Measurements from ENCODE around the gene AAMDC.
"Not testable (repeated sequence)": the region's sequence is repeated elsewhere in the genome, so short reads cannot be mapped to it uniquely, and the experiment has no call there.

The AAMDC gene

DNA sequence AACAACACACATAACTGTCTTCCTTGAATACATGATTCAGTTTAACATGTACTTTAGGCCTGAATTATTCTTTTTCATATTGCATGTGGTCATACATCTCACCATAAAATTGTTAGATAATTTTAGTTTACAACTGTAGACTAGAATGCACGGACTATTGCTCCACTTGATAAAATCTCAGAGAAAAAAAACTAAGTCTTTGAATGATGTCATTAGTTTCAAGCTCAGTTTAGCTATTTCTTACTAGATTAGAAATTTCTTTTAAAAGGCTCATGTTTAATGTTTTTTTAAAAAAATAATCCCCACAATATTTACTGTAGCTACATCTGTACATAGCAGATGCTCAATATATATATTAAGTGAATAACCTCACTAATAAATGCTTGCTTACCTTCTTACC, 5.5 kb upstream of the AAMDC start:
- DNase-seq: no peak
- H3K27ac ChIP-seq (ENCODE audit: insufficient read depth, low read length, poor library complexity, severe bottlenecking): no peak overlapping the region
- peaks cover 10% of the 10 kb centered on the region for H3K4me1 ChIP-seq (ENCODE audit: control insufficient read depth, insufficient read depth, low read length, poor library complexity, severe bottlenecking)
- H3K4me3 ChIP-seq (ENCODE audit: insufficient read depth, low read depth, low read length, poor library complexity, severe bottlenecking): no peak overlapping the region
- no peaks in the 10 kb centered on the region for H3K27me3 ChIP-seq (replicated peaks; ENCODE audit: control insufficient read depth, insufficient read depth, low read length, poor library complexity, severe bottlenecking)
- no peaks in the 10 kb centered on the region for H3K36me3 ChIP-seq (ENCODE audit: control insufficient read depth, insufficient read depth, low read length)
- no peaks in the 10 kb centered on the region for H3K9me3 ChIP-seq (ENCODE audit: control insufficient read depth, low read length)

DNA sequence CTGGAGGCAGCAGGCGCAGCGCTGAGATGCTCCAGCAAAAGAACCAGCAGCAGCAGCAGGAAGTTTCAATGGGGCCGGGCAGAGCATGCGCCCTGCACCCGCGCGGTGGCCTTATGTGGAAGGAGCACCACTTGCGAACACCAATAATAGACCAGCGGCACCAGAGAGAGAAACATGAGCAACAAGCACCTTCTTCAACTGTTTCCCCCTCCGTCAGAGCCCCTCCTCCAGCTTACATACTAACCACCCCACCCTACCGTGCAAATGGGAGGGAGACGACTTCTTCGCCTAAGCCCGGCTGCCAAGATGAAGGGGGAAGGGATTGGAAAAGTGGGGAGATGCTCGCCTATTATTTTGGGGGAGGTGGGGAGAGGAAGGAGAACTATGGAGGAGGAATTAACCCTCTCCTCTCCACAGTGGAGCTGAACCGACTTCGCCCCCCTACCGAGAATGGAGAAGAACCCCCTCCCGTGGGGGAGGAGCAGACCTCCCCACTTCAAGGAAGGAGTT, 1.5 kb upstream of the AAMDC start:
- Histone ChIP-seq H3K9me3 (ENCODE audit: control insufficient read depth, low read length) (no peaks in the 10 kb centered on the region), H3K4me3 (ENCODE audit: insufficient read depth, low read depth, low read length, poor library complexity, severe bottlenecking) (peak overlapping the region; percentile 99), H3K4me1 (ENCODE audit: control insufficient read depth, insufficient read depth, low read length, poor library complexity, severe bottlenecking) (peaks cover 10% of the 10 kb centered on the region), H3K36me3 (ENCODE audit: control insufficient read depth, insufficient read depth, low read length) (no peaks in the 10 kb centered on the region), H3K27me3 (replicated peaks; ENCODE audit: control insufficient read depth, insufficient read depth, low read length, poor library complexity, severe bottlenecking) (no peaks in the 10 kb centered on the region), H3K27ac (ENCODE audit: insufficient read depth, low read length, poor library complexity, severe bottlenecking) (peak overlapping the region; percentile 88)
- DNase-seq: peak; percentile 66 to 77 (median 73)

GRCh38 chr11:77819921-77820564, 901 bp upstream of the AAMDC start:
- Histone ChIP-seq H3K4me1 (ENCODE audit: control insufficient read depth, insufficient read depth, low read length, poor library complexity, severe bottlenecking) (peaks cover 10% of the 10 kb centered on the region), H3K9me3 (ENCODE audit: control insufficient read depth, low read length) (no peaks in the 10 kb centered on the region), H3K27ac (ENCODE audit: insufficient read depth, low read length, poor library complexity, severe bottlenecking) (peak overlapping the region; percentile 88), H3K4me3 (ENCODE audit: insufficient read depth, low read depth, low read length, poor library complexity, severe bottlenecking) (peak overlapping the region; percentile 99), H3K36me3 (ENCODE audit: control insufficient read depth, insufficient read depth, low read length) (no peaks in the 10 kb centered on the region), H3K27me3 (replicated peaks; ENCODE audit: control insufficient read depth, insufficient read depth, low read length, poor library complexity, severe bottlenecking) (no peaks in the 10 kb centered on the region)
- peak; percentile 3 to 28 (median 26) for DNase-seq

GRCh38 chr11:77821349-77821851, 456 bp downstream of the AAMDC start:
- no peaks in the 10 kb centered on the region for H3K9me3 ChIP-seq (ENCODE audit: control insufficient read depth, low read length)
- peaks cover 10% of the 10 kb centered on the region for H3K4me1 ChIP-seq (ENCODE audit: control insufficient read depth, insufficient read depth, low read length, poor library complexity, severe bottlenecking)
- no peaks in the 10 kb centered on the region for H3K36me3 ChIP-seq (ENCODE audit: control insufficient read depth, insufficient read depth, low read length)
- DNase-seq: no peak
- peak overlapping the region; percentile 99 for H3K4me3 ChIP-seq (ENCODE audit: insufficient read depth, low read depth, low read length, poor library complexity, severe bottlenecking)
- H3K27ac ChIP-seq (ENCODE audit: insufficient read depth, low read length, poor library complexity, severe bottlenecking): peak overlapping the region; percentile 88
- no peaks in the 10 kb centered on the region for H3K27me3 ChIP-seq (replicated peaks; ENCODE audit: control insufficient read depth, insufficient read depth, low read length, poor library complexity, severe bottlenecking)

- H3K9me3 ChIP-seq (ENCODE audit: control insufficient read depth, low read length); H3K27ac ChIP-seq (ENCODE audit: insufficient read depth, low read length, poor library complexity, severe bottlenecking); H3K36me3 ChIP-seq (ENCODE audit: control insufficient read depth, insufficient read depth, low read length); H3K27me3 ChIP-seq (replicated peaks; ENCODE audit: control insufficient read depth, insufficient read depth, low read length, poor library complexity, severe bottlenecking); DNase-seq; H3K4me3 ChIP-seq (ENCODE audit: insufficient read depth, low read depth, low read length, poor library complexity, severe bottlenecking): not testable (repeated sequence)
- peaks cover 10% of the 10 kb centered on the region for H3K4me1 ChIP-seq (ENCODE audit: control insufficient read depth, insufficient read depth, low read length, poor library complexity, severe bottlenecking)
Measured at GRCh38 chr11:77822126-77822525, 1.2 kb downstream of the AAMDC start.

GRCh38 chr11:77823775-77824174, 2.8 kb downstream of the AAMDC start:
- Histone ChIP-seq H3K27ac (ENCODE audit: insufficient read depth, low read length, poor library complexity, severe bottlenecking) (no peak overlapping the region), H3K27me3 (replicated peaks; ENCODE audit: control insufficient read depth, insufficient read depth, low read length, poor library complexity, severe bottlenecking) (no peaks in the 10 kb centered on the region), H3K36me3 (ENCODE audit: control insufficient read depth, insufficient read depth, low read length) (no peaks in the 10 kb centered on the region), H3K4me1 (ENCODE audit: control insufficient read depth, insufficient read depth, low read length, poor library complexity, severe bottlenecking) (peaks cover 4% of the 10 kb centered on the region), H3K9me3 (ENCODE audit: control insufficient read depth, low read length) (no peaks in the 10 kb centered on the region), H3K4me3 (ENCODE audit: insufficient read depth, low read depth, low read length, poor library complexity, severe bottlenecking) (no peak overlapping the region)
- no peak for DNase-seq

DNA sequence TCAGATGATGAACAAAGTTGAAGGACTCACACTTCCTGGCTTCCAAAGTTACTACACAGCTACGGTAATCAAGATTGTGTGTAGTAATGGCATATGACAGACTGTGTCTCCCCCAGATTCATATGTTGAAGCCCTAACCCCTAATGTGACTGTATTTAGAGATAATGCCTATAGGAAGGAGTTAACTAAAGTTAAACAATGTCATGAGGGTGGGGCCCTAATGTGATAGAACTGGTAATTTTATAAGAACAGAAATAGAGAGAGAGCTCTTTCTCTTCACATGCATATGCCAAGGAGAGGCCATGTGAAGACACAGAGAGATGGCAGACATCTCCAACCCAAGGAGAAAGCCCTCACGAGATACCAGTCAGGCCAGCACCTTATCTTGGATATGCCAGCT, 8.0 kb downstream of the AAMDC start:
- Histone ChIP-seq H3K9me3 (ENCODE audit: control insufficient read depth, low read length) (no peaks in the 10 kb centered on the region), H3K27me3 (replicated peaks; ENCODE audit: control insufficient read depth, insufficient read depth, low read length, poor library complexity, severe bottlenecking) (no peaks in the 10 kb centered on the region), H3K27ac (ENCODE audit: insufficient read depth, low read length, poor library complexity, severe bottlenecking) (no peak overlapping the region), H3K4me3 (ENCODE audit: insufficient read depth, low read depth, low read length, poor library complexity, severe bottlenecking) (no peak overlapping the region), H3K4me1 (ENCODE audit: control insufficient read depth, insufficient read depth, low read length, poor library complexity, severe bottlenecking) (no peaks in the 10 kb centered on the region), H3K36me3 (ENCODE audit: control insufficient read depth, insufficient read depth, low read length) (no peaks in the 10 kb centered on the region)
- no peak for DNase-seq

- DNase-seq: no peak
- no peak overlapping the region for H3K27ac ChIP-seq (ENCODE audit: insufficient read depth, low read length, poor library complexity, severe bottlenecking)
- no peaks in the 10 kb centered on the region for H3K27me3 ChIP-seq (replicated peaks; ENCODE audit: control insufficient read depth, insufficient read depth, low read length, poor library complexity, severe bottlenecking)
- H3K9me3 ChIP-seq (ENCODE audit: control insufficient read depth, low read length): no peaks in the 10 kb centered on the region
- no peaks in the 10 kb centered on the region for H3K36me3 ChIP-seq (ENCODE audit: control insufficient read depth, insufficient read depth, low read length)
- H3K4me1 ChIP-seq (ENCODE audit: control insufficient read depth, insufficient read depth, low read length, poor library complexity, severe bottlenecking): no peaks in the 10 kb centered on the region
- H3K4me3 ChIP-seq (ENCODE audit: insufficient read depth, low read depth, low read length, poor library complexity, severe bottlenecking): no peak overlapping the region
Measured at GRCh38 chr11:77833302-77833701, 12.4 kb downstream of the AAMDC start.

GRCh38 chr11:77842441-77843121, 21.6 kb downstream of the AAMDC start:
- H3K4me3 ChIP-seq (ENCODE audit: insufficient read depth, low read depth, low read length, poor library complexity, severe bottlenecking): no peak overlapping the region
- no peak for DNase-seq
- peaks cover 8% of the 10 kb centered on the region for H3K36me3 ChIP-seq (ENCODE audit: control insufficient read depth, insufficient read depth, low read length)
- H3K4me1 ChIP-seq (ENCODE audit: control insufficient read depth, insufficient read depth, low read length, poor library complexity, severe bottlenecking): no peaks in the 10 kb centered on the region
- no peak overlapping the region for H3K27ac ChIP-seq (ENCODE audit: insufficient read depth, low read length, poor library complexity, severe bottlenecking)
- H3K9me3 ChIP-seq (ENCODE audit: control insufficient read depth, low read length): no peaks in the 10 kb centered on the region
- no peaks in the 10 kb centered on the region for H3K27me3 ChIP-seq (replicated peaks; ENCODE audit: control insufficient read depth, insufficient read depth, low read length, poor library complexity, severe bottlenecking)

DNA sequence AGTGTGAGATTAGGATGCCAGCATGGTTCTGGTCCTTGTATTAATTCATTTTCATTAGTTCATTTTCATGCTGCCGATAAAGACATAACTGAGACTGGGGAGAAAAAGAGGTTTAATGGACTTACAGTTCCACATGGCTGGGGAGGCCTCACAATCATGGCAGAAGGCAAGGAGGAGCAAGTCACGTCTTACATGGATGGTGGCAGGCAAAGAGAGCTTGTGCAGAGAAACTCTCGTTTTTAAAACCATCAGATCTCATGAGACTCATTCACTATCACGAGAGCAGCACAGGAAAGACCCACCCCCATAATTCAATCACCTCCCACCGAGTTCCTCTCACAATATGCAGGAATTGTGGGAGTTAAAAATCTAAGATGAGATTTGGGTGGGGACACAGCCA, 22.8 kb downstream of the AAMDC start:
- not testable (repeated sequence) for H3K27ac ChIP-seq (ENCODE audit: insufficient read depth, low read length, poor library complexity, severe bottlenecking); H3K27me3 ChIP-seq (replicated peaks; ENCODE audit: control insufficient read depth, insufficient read depth, low read length, poor library complexity, severe bottlenecking); DNase-seq; H3K4me3 ChIP-seq (ENCODE audit: insufficient read depth, low read depth, low read length, poor library complexity, severe bottlenecking); H3K9me3 ChIP-seq (ENCODE audit: control insufficient read depth, low read length); H3K4me1 ChIP-seq (ENCODE audit: control insufficient read depth, insufficient read depth, low read length, poor library complexity, severe bottlenecking); H3K36me3 ChIP-seq (ENCODE audit: control insufficient read depth, insufficient read depth, low read length)

Data from effector memory CD4-positive, alpha-beta T cell (primary cell).